Psoas muscle (tissue), 8 donors: ENCODE results near the gene KIRREL3. TPM values are rescaled to one million over a fixed set of nuclear protein-coding genes. Genes with fewer than 3 reads are reported as not detected.

Source experiments
- ATAC-seq, 4 donors: fragments of 200-7000 bp; cut with Tn5 transposase; one replicate each; pipeline ENCODE4 v1.9.1; 2020; ENCODE audit warnings: moderate library complexity in 3 of 4, mild to moderate bottlenecking in 2 of 4
- DNase-seq, 2 donors: peaks; one replicate each; pipeline ENCODE4 v3.0.0-alpha.2; 2020
- H3K27ac ChIP-seq: fragments of 200-600 bp; one replicate; pipeline ENCODE4 v1.8.0; 2022
- H3K27me3 ChIP-seq, 3 donors: fragments of 200-600 bp in 1 of 3; one replicate each; pipeline versions ENCODE4 v1.6.1 to v1.8.0; 2013 to 2022; ENCODE audit warnings: low read length in 2 of 3, mild to moderate bottlenecking in 2 of 3, moderate library complexity in 1 of 3; ENCODE audit not compliant: insufficient read depth in 3 of 3
- H3K36me3 ChIP-seq, 2 donors: fragments of 200-600 bp in 1 of 2; one replicate each; pipeline versions ENCODE4 v1.6.1 to v1.8.0; 2013 to 2022; ENCODE audit warnings: low read depth in 1 of 2, mild to moderate bottlenecking in 1 of 2, moderate library complexity in 1 of 2; ENCODE audit not compliant: insufficient read depth in 1 of 2
- H3K4me1 ChIP-seq: fragments of 200-600 bp; one replicate; pipeline ENCODE4 v1.8.0; 2022
- H3K4me3 ChIP-seq: fragments of 200-600 bp; one replicate; pipeline ENCODE4 v1.8.0; 2022; ENCODE audit warnings: mild to moderate bottlenecking
- H3K9me3 ChIP-seq: fragments of 200-600 bp; one replicate; pipeline ENCODE4 v1.8.0; 2022
- WGBS, 3 donors: extraction: QIAGEN DNeasy Blood & Tissue Kit; methylation state at CpG; one replicate each; pipeline versions ENCODE4 v1.1.6 to v1.1.7; 2013; 5-methylcytosine and 5-hydroxymethylcytosine counted together
- intact Hi-C, 2 donors: fragments of 100-400 bp; cut with DNase I; formaldehyde crosslinking; loops; one replicate each; pipeline versions ENCODE4 v1.11.0 to v1.14.2; 2022
- polyA plus RNA-seq, 3 donors: library from polyadenylated mRNA; stranded (reverse); fragments of 200-250 nt; gene quantifications; one replicate each; pipeline ENCODE4 v1.2.3, GENCODE V29; 2013
- total RNA-seq, 4 donors: library from RNA; stranded (reverse); fragmentation: NEBNext Ultra II Directional in 2 of 4; extraction: Animal tissue kit (Norgen Biotek cat#: 25700) in 2 of 4; gene quantifications; one replicate each; pipeline versions ENCODE4 v1.2.1 to v1.2.4, GENCODE V29; 2021 to 2023
- TF ChIP-seq, protein P1 (sequence below): fragments of 200-600 bp; IDR thresholded peaks from one replicate; pipeline ENCODE4 v1.8.0; 2022; ENCODE audit warnings: antibody characterized with exemption
- donor health status: healthy with polysubstance abuse.
- donor health status: DM: no; HTN: no; CAD: no; lungs with moderate emphysema.
- donor health status: Bipolar disorder and iron deficiency.
- donor health status: healthy.
- donor health status: DM: yes; HTN: yes; CAD: no.
- donor health status: DM: no; HTN: no; CAD: no.
- donor health status: DM: no; HTN: no; CAD: no.
- donor health status: DM: yes; HTN: yes; CAD: no.

The KIRREL3 gene
- total and polyA plus RNA-seq, 7 donors = 0.04 TPM; not detected in 6

DNA sequence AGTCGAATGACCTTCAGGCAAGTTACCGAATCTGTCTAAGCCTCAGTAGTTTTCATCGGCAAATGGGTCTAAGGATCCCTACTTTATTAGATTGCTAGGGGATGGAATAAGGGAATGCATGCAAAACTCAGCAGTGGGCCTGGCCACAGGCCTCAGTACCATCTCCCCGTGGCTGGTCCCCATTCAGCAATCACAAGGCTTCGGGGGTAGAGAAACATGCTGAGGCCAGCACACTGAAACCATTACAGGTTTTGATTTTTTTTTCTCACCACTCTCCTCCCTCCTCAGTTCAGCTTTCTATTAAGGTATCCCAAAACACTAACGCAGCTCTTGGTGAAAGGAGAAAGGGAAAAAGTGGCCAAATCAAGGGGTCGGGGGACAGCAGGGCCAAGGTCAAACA, 11.9 kb downstream of the KIRREL3 start:
- intact Hi-C loops = loop anchor here in 1 of 2 donors (2.0 kb wide), 1 partner anchor 548 kb away; no protein-coding TSS in a partner anchor
- ATAC-seq (no peak), DNase-seq (no peak)
- Histone ChIP-seq H3K36me3 (no peaks in the 10 kb centered on the region), H3K4me1 (no peaks in the 10 kb centered on the region), H3K27ac (no peak overlapping the region), H3K4me3 (no peak overlapping the region), H3K27me3 (peaks cover 0 to 5% (median 2%) of the 10 kb centered on the region in 3 donors), H3K9me3 (no peaks in the 10 kb centered on the region)
- WGBS, 3 donors = 82 to 95% (median 91%) methylated on average over 7 of the region's 7 CpGs
- TF ChIP-seq, protein P1, sequence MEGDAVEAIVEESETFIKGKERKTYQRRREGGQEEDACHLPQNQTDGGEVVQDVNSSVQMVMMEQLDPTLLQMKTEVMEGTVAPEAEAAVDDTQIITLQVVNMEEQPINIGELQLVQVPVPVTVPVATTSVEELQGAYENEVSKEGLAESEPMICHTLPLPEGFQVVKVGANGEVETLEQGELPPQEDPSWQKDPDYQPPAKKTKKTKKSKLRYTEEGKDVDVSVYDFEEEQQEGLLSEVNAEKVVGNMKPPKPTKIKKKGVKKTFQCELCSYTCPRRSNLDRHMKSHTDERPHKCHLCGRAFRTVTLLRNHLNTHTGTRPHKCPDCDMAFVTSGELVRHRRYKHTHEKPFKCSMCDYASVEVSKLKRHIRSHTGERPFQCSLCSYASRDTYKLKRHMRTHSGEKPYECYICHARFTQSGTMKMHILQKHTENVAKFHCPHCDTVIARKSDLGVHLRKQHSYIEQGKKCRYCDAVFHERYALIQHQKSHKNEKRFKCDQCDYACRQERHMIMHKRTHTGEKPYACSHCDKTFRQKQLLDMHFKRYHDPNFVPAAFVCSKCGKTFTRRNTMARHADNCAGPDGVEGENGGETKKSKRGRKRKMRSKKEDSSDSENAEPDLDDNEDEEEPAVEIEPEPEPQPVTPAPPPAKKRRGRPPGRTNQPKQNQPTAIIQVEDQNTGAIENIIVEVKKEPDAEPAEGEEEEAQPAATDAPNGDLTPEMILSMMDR = no peak

DNA sequence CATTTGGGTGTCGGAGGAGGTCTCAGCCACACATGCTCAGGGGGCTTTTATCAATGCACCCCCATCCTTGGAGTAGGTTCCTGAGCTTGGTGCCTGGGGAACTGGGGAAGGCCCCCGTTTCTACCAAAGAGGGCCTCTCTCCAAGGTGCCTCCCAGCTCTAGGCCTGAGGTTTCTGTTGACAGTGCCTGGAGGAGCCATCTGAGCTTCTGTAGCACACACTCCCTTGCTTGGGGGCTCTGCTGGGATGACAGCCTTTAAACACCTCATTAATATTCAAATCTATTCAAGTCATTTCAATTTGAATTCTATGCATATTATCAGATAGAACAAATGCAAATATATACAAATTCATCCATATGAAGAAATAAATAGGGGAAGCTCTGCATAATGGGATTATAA, 18.9 kb downstream of the KIRREL3 start:
- Histone ChIP-seq H3K9me3 (no peaks in the 10 kb centered on the region), H3K36me3 (no peaks in the 10 kb centered on the region), H3K27me3 (peaks cover 0 to 26% (median 5%) of the 10 kb centered on the region in 3 donors), H3K4me3 (no peak overlapping the region), H3K27ac (no peak overlapping the region), H3K4me1 (no peaks in the 10 kb centered on the region)
- 57 to 84% (median 80%) methylated on average over 2 of the region's 2 CpGs for WGBS, 3 donors
- no peak for DNase-seq
- no peak for ATAC-seq
- intact Hi-C loops = no loop called here
- TF ChIP-seq, protein P1 = no peak

DNA sequence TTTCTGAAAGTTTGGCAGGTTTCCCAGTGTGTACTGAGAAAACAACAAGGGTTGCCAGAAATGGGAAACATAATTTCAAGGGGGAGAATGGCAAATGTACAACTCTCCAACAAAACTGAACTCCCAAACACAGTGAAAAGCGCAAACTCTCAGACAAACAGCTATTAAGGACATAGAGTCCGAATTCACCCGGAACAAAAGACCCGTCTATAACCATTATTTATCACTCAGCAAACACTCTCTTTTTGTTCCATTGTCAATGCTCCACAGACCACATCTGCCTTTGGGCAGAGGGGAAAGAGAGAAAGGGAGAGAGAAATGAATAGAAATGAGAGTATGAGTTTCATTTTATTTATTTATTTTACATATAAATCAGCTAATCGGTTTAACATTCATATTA, 21.7 kb downstream of the KIRREL3 start:
- WGBS, 3 donors = 75 to 82% (median 78%) methylated on average over 5 of the region's 5 CpGs
- Histone ChIP-seq H3K4me1 (no peaks in the 10 kb centered on the region), H3K27me3 (peaks cover 0 to 31% (median 5%) of the 10 kb centered on the region in 3 donors), H3K9me3 (no peaks in the 10 kb centered on the region), H3K36me3 (no peaks in the 10 kb centered on the region), H3K27ac (no peak overlapping the region), H3K4me3 (no peak overlapping the region)
- ATAC-seq = no peak
- no peak for DNase-seq
- intact Hi-C loops = no loop called here
- TF ChIP-seq, protein P1 = no peak

DNA sequence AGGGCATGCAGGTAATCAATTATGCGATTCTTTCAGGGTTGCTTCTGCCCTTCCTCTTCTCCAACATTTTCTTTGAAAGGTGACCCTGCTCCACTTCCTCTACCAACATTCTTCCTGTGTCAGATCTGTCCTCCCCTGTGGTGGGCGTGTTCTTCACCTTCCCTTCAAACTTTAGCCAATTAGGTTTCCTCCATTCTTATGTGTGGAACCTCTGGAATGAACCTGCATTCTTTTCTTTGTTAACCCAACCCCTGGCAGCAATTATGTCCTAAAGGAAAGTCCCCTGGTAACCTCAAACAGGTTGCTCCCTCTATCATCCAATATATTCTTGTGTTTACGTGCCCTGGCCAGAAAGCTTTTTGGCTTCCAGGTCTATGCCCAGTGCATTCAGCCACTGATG, 22.4 kb downstream of the KIRREL3 start:
- Histone ChIP-seq H3K4me3 (no peak overlapping the region), H3K36me3 (no peaks in the 10 kb centered on the region), H3K4me1 (no peaks in the 10 kb centered on the region), H3K9me3 (no peaks in the 10 kb centered on the region), H3K27ac (no peak overlapping the region), H3K27me3 (peaks cover 0 to 31% (median 5%) of the 10 kb centered on the region in 3 donors)
- DNase-seq = no peak
- no peak for ATAC-seq
- TF ChIP-seq, protein P1 = no peak
- WGBS, 3 donors = 58 to 66% (median 65%) methylated on average over 3 of the region's 3 CpGs
- intact Hi-C loops = no loop called here

DNA sequence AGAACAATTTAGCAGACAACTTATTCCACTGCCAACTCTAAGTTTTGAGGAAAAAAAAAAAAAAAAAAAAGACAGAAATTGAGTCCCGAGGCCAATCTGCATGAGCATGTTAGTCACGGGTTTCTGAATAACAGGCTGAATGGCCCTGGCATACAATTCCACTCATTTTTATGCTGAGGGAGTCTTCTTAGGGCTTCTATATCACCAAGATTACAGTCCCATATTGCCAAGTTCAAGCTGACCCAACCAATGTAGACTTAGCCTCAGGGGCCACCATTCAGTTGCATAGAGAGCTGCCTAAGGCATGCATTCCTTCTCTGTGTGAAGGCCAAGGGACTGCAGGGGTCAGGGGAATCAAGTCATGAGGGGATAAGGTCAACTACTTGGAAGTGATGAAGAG, 27.5 kb downstream of the KIRREL3 start:
- H3K36me3 ChIP-seq = no peaks in the 10 kb centered on the region
- peaks cover 0 to 26% (median 3%) of the 10 kb centered on the region in 3 donors for H3K27me3 ChIP-seq
- TF ChIP-seq, protein P1 = no peak
- no peak overlapping the region for H3K27ac ChIP-seq
- H3K9me3 ChIP-seq = no peaks in the 10 kb centered on the region
- intact Hi-C loops = loop anchor here in 1 of 2 donors (5.0 kb wide), 1 partner anchor 366 kb away; no protein-coding TSS in a partner anchor
- no peak for DNase-seq
- H3K4me3 ChIP-seq = no peak overlapping the region
- ATAC-seq = no peak
- WGBS, 3 donors = 49 to 68% (median 53%) methylated on average over 2 of the region's 2 CpGs
- no peaks in the 10 kb centered on the region for H3K4me1 ChIP-seq
